ENCODE measurements around the gene SGF29.
A peak's percentile ranks its signal among the peaks of the same experiment; 100 is the strongest.
"Not testable (repeated sequence)": the region's sequence is repeated elsewhere in the genome, so short reads cannot be mapped to it uniquely, and the experiment has no call there.

The SGF29 gene

GRCh38 chr16:28612359-28613280 lies 58.9 kb downstream of the SGF29 start:
- not testable (repeated sequence) for DNase-seq (ENCODE audit: low read depth)

DNA sequence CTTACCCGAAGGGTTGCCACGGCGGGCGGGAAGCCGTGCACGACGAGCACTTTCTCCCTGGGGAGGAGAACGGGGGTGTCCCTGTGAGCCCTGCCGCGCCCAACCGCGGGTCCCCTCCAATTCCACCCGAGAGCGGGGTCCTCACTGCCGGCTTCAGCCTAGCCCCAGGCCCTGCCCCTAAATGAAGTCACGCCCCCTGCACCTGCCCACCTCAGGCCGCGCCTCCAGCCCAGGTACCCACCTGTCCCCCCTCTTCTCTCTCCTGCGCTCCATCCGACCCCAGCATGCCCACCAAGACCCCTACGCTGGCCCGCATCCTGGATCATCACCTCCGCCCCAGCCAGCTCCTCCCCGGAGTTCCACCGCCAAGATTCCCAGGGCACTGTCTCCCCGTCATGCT lies 60.2 kb downstream of the SGF29 start:
- not testable (repeated sequence) for DNase-seq (ENCODE audit: low read depth)

DNA sequence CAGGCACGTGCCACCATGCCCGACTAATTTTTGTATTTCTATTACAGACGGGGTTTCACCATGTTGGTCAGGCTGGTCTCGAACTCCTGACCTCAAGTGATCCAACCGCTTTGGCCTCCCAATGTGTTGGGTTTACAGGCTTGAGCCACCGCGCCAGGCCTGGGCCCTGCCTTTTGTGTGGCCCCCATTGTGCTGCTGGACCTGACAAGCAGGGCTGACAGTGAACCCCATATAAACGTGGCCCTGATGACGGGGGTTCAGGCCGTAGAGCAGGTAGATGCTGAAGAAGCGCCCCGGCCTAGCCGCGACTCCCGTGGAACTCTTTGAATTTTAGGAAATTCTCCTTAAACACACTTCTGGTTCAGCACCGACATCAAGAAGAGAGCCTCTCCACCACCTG lies 60.8 kb downstream of the SGF29 start:
- not testable (repeated sequence) for DNase-seq (ENCODE audit: low read depth)

DNA sequence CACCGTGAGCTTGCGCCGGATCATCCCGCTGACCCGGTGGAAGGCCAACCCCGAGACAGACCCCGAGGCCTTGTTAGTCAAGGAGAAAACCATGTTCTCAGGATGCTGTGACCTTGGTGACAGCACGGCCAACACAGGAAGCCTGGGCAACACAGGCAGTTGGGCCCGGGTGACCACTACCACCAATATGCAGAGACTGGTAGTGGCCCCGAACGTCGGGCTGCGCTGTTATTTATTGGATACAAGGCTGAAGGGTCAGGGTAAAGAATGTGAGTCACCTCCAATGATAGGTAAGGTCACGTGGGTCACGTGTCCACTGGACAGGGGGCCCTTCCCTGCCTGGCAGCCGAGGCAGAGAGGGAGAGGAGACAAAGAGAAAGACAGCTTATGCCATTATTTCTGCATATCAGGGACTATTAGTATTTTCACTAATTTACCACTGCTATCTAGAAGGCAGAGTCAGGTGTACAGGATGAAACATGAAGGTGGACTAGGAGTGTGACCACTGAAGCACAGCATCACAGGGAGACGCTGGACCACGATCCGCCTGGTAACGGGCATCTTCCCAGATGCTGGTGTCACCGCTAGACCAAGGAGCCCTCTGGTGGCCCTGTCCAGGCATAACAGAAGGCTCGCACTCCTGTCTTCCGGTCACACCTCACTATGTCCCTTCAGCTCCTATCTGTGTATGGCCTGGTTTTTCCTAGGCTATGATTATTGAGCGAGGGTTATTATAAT lies 61.9 kb downstream of the SGF29 start:
- peak; percentile 43 for DNase-seq (ENCODE audit: low read depth)

- DNase-seq (ENCODE audit: low read depth): not testable (repeated sequence)
These were observed 62.5 kb downstream of the SGF29 start for GRCh38 chr16:28616224-28616577.

DNA sequence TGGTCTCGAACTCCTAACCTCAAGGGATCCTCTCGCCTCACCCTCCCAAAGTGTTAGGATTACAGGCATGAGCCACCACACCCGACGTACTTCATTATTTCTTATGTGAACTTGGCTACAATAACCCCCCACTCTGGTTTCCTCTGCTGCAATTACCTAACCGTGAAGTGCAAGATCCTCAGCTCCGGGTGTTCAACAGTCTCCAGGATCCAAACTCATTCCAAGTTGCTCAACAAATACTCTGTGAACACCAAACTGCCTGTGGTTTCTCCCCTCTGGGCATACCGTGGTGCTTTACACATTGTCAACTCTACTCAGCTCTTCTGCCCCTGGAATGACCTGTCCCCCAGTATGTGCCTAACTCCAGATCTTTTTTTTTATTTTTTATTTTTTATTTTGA lies 62.9 kb downstream of the SGF29 start:
- no peak for DNase-seq (ENCODE audit: low read depth)

DNA sequence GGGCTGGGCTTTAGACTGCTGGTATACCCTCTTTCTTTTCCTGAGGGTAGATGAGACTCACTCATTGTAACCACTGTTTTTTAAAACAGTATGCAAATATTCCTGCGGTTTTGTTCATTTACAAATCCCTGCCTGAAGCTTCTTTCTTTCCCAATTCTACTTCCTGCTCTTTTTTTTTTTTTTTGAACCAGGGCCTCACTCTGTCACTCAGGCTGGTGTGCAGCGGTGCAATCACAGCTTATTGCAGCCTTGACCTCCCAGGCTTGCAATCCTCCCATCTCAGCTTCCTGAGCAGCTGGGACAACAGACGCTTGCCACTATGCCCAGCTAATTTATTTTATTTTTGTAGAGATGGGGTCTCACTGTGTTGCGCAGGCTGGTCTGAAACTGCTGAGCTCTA lies 64.2 kb downstream of the SGF29 start:
- DNase-seq (ENCODE audit: low read depth): peak; percentile 51

DNA sequence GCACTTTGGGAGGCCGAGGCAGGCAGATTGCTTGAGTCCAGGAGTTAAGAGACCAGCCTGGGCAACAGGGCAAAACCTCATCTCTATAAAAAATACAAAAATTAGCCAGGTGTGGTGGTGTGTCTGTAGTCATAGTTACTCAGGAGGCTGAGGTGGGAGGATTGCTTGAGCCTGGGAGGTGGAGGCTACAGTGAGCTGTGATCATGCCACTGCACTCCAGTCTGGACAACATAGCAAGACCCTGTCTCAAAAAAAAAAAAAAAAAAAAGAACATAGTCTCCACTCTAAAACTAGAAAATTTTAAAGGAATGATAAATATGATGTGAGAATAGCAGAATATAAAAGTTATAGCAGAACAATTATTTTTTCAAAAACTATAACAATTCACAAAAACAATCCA lies 66.6 kb downstream of the SGF29 start:
- not testable (repeated sequence) for DNase-seq (ENCODE audit: low read depth)

DNA sequence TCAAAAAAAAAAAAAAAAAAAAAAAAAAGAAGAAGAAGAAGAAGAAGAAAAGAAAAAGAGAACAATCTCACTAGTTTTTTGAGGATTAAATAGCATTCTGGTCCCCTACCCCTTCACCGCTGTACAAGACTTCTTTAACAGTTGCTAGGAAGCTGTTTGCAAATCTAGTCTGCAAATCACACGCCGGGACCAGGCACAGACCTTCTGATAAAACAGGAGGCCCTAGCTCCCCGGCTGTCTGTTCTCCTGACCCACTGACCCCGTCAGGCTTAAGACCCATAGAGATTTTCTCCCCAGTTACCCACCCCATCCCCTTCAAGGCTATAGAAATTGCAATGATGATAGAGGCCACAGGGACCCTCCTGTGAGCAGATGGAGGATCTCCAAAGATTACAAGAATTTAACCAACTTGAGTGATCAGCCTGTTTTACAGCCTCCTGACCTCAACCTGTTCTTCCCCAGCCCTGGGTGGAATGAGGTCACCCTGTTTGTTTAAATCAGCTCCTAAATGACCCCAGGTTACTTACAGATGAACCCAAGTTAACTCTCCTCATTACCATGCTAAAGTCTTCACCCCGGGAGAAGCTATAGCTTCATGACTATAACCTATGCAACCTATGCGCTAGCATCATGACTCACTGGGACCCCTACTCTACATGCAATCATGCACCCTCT lies 67.9 kb downstream of the SGF29 start:
- no peak for DNase-seq (ENCODE audit: low read depth)

DNA sequence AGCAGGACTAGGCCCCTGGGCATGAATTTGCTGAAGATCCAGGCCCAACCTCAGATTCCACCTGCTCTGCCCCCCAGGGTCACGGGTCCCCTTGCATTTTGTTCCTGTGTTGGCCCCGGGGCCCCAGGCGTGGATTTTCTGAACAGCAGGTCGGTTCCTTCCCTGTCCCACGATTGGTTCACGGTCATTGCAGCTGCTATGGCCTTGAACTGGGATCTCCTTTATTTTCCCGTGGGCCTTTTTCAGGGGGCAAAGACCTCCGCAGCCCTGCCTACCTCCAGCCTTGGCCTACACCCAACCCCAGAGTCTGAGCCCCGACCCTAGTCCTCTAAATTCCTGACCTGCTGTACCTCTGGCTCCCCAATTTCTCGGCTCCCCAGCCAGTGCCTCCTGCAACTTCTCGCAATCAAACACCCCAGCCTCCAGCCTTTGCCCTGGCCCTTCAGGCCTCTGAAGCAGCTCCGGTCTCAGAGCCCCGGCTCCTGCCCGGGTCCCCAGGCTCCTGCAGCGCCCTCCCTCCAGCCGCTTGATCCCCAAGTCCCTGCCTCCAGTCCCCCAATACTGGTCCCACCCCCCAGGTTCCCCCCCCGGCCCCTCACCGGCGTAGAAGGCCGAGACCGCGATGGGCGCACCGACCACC lies 68.9 kb downstream of the SGF29 start:
- DNase-seq (ENCODE audit: low read depth): not testable (repeated sequence)

GRCh38 chr16:28623172-28623711 lies 69.5 kb downstream of the SGF29 start:
- no peak for DNase-seq (ENCODE audit: low read depth)

GRCh38 chr16:28630905-28631304 lies 77.2 kb downstream of the SGF29 start:
- DNase-seq (ENCODE audit: low read depth): not testable (repeated sequence)

GRCh38 chr16:28636093-28636823 lies 82.5 kb downstream of the SGF29 start:
- DNase-seq (ENCODE audit: low read depth): peak; percentile 66

GRCh38 chr16:28637765-28638164 lies 84.0 kb downstream of the SGF29 start, which contains the start of gene NPIPB8:
TSS of gene NPIPB8 (plus strand) at chr16:28638065. CDS start at chr16:28638361, 296 bp downstream.
- not testable (repeated sequence) for DNase-seq (ENCODE audit: low read depth)

- DNase-seq (ENCODE audit: low read depth): not testable (repeated sequence)
These were observed 84.6 kb downstream of the SGF29 start for GRCh38 chr16:28638359-28638758.

GRCh38 chr16:28639959-28640358 lies 86.2 kb downstream of the SGF29 start:
- not testable (repeated sequence) for DNase-seq (ENCODE audit: low read depth)

Data from ELR (cell line).